ENCODE data around the gene CUX1. TPM values are rescaled to one million over a fixed set of nuclear protein-coding genes. Genes with fewer than 3 reads are reported as not detected.
A peak's percentile ranks its signal among the peaks of the same experiment; 100 is the strongest.
"Not testable (repeated sequence)": the region's sequence is repeated elsewhere in the genome, so short reads cannot be mapped to it uniquely, and the experiment has no call there.

CUX1 gene
- total RNA-seq, 2 donors from 2014 or later, result 12.0 to 13.8 TPM

- ATAC-seq (replicated peaks), result no peak
- Mint-ChIP-seq H3K27me3 (peaks cover 24% of the 10 kb centered on the region), H3K27ac (no peak overlapping the region), H3K9me3 (no peaks in the 10 kb centered on the region), H3K4me3 (no peak overlapping the region), H3K36me3 (ENCODE audit: low read depth) (no peaks in the 10 kb centered on the region), H3K4me1 (no peaks in the 10 kb centered on the region)
Observed at GRCh38 chr7:102326157-102326889, 508.9 kb downstream of the CUX1 start.

GRCh38 chr7:102327183-102327582 is 509.8 kb downstream of the CUX1 start:
- not testable (repeated sequence) for H3K9me3 Mint-ChIP-seq; ATAC-seq (replicated peaks); H3K4me3 Mint-ChIP-seq; H3K36me3 Mint-ChIP-seq (ENCODE audit: low read depth); H3K4me1 Mint-ChIP-seq; H3K27ac Mint-ChIP-seq
- peaks cover 21% of the 10 kb centered on the region for H3K27me3 Mint-ChIP-seq

- not testable (repeated sequence) for ATAC-seq (replicated peaks); H3K36me3 Mint-ChIP-seq (ENCODE audit: low read depth); H3K9me3 Mint-ChIP-seq; H3K27ac Mint-ChIP-seq; H3K4me1 Mint-ChIP-seq
- Mint-ChIP-seq H3K4me3 (peak overlapping the region; percentile 21), H3K27me3 (peaks cover 14% of the 10 kb centered on the region)
Observed at GRCh38 chr7:102328863-102329262, 511.4 kb downstream of the CUX1 start.

- Mint-ChIP-seq H3K4me3 (peak overlapping the region; percentile 21), H3K27me3 (peaks cover 12% of the 10 kb centered on the region)
- not testable (repeated sequence) for ATAC-seq (replicated peaks); H3K9me3 Mint-ChIP-seq; H3K27ac Mint-ChIP-seq; H3K36me3 Mint-ChIP-seq (ENCODE audit: low read depth); H3K4me1 Mint-ChIP-seq
Observed at GRCh38 chr7:102329366-102329765, 511.9 kb downstream of the CUX1 start.

GRCh38 chr7:102330666-102331460 is 513.4 kb downstream of the CUX1 start:
- ATAC-seq (replicated peaks); H3K27ac Mint-ChIP-seq; H3K9me3 Mint-ChIP-seq; H3K4me1 Mint-ChIP-seq; H3K4me3 Mint-ChIP-seq; H3K36me3 Mint-ChIP-seq (ENCODE audit: low read depth): not testable (repeated sequence)
- H3K27me3 Mint-ChIP-seq, result peaks cover 11% of the 10 kb centered on the region

Other genes starting within 250 kb of the CUX1 start
- not detected for gene MYL10, start 188.3 kb upstream of the CUX1 start, total RNA-seq

Measured in activated T-helper 17 cell treated with anti-CD3 and anti-CD28 coated beads, Interleukin-2, amount 50 U/mL, for 72 hours (primary cell).